HepG2 (cell line): ENCODE measurements around the gene BOLL.

ENCODE experiments used
- IRX3 ChIP-seq: sonication (generic); formaldehyde crosslinking; IDR thresholded peaks from 2 replicates; pipeline ENCODE4 v1.8.1; 2023; ENCODE audit warnings: mild to moderate bottlenecking, low read depth, missing genetic modification reagents, borderline replicate concordance
- POGZ ChIP-seq: sonication (generic); formaldehyde crosslinking; IDR thresholded peaks from 2 replicates; pipeline ENCODE4 v1.4.0; 2020; ENCODE audit warnings: mild to moderate bottlenecking, missing genetic modification reagents
- RBM39 ChIP-seq: fragments of 200-400 bp; formaldehyde crosslinking; IDR thresholded peaks from one replicate; pipeline ENCODE4 v1.6.1; 2018; ENCODE audit warnings: antibody characterized with exemption, mild to moderate bottlenecking, low read depth, low read length; ENCODE audit not compliant: poor library complexity, severe bottlenecking
- ZIK1 ChIP-seq: sonication (generic); formaldehyde crosslinking; IDR thresholded peaks from 2 replicates; pipeline ENCODE4 v1.5.0; 2020; ENCODE audit warnings: mild to moderate bottlenecking, low read depth, missing genetic modification reagents, borderline replicate concordance
- TF ChIP-seq, protein P1 (sequence below): sonication (generic); formaldehyde crosslinking; IDR thresholded peaks from 2 replicates; pipeline ENCODE4 v1.5.1; 2020; ENCODE audit warnings: missing genetic modification reagents, mild to moderate bottlenecking, borderline replicate concordance

DNA sequence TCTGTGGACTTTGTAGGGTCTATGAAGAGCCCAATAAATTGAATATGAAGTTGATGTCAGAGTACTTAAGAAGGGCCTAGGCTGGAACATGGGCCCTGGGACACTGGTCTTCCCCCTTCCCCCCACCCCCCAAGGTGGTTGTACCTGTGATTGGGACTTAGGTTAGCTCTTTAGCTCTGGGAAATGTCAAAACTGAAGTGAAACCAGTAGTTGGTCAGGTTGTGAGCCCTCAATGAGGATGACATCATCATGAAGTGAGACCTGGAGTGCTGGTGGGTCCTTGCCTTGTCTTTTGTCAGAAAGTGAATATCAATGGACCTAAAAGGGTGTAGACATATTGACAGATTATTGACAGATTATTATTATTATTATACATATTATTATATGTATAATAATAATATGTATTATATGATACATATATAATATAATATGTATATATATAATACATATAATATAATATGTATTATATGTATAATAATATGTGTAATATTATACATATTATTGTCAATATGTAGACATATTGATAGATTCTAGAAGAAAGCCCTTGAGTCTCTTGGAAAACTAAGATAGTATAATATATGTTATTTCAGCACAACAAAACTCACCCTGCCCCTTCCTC, 74.6 kb downstream of the BOLL start:
- TF ChIP-seq IRX3 (CRISPR knock-in tag) (no peak), RBM39 (no peak), POGZ (CRISPR knock-in tag) (no peak), ZIK1 (no peak)
- TF ChIP-seq, protein P1, sequence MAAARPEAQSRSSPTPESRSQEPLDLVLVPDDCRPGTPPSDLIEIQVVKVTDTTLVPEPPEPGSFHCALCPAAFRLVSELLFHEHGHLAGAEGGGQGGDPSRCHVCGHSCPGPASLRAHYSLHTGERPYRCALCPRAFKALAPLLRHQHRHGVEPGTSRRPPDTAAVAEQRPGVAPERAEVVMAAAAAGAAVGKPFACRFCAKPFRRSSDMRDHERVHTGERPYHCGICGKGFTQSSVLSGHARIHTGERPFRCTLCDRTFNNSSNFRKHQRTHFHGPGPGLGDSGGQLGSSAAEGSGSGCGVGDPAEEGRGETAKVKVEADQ (CRISPR knock-in tag), result no peak
